Kidney tubule cell (primary cell): Measurements from ENCODE around the gene MICAL1.

Source experiments
- DNase-seq: peaks from one replicate; pipeline ENCODE4 v3.0.0-alpha.2; 2018; ENCODE audit warnings: low spot score

MICAL1 gene

GRCh38 chr6:109454496-109455436 is 806 bp downstream of the MICAL1 start:
- DNase-seq = no peak

- no peak for DNase-seq
Measured at GRCh38 chr6:109453594-109454495, 1.7 kb downstream of the MICAL1 start.

- no peak for DNase-seq
Measured at GRCh38 chr6:109453156-109453555, 2.4 kb downstream of the MICAL1 start.

GRCh38 chr6:109452181-109452580 is 3.4 kb downstream of the MICAL1 start:
- DNase-seq = no peak

GRCh38 chr6:109451376-109451775 is 4.2 kb downstream of the MICAL1 start:
- no peak for DNase-seq

GRCh38 chr6:109450801-109451200 is 4.8 kb downstream of the MICAL1 start:
- no peak for DNase-seq

GRCh38 chr6:109449795-109450673 is 5.5 kb downstream of the MICAL1 start:
- no peak for DNase-seq

GRCh38 chr6:109449064-109449794 is 6.3 kb downstream of the MICAL1 start:
- DNase-seq = no peak

- DNase-seq = no peak
Measured at GRCh38 chr6:109448615-109449014, 7.0 kb downstream of the MICAL1 start.

- DNase-seq = peak; percentile 14
Measured at GRCh38 chr6:109447878-109448555, 7.6 kb downstream of the MICAL1 start.

- no peak for DNase-seq
Measured at GRCh38 chr6:109447087-109447486, 8.5 kb downstream of the MICAL1 start.

GRCh38 chr6:109446541-109446940 is 9.0 kb downstream of the MICAL1 start:
- DNase-seq = no peak

- no peak for DNase-seq
Measured at GRCh38 chr6:109446072-109446471, 9.5 kb downstream of the MICAL1 start.

GRCh38 chr6:109445382-109445781 is 10.2 kb downstream of the MICAL1 start:
- DNase-seq = no peak

- DNase-seq = no peak
Measured at GRCh38 chr6:109443425-109443950, 12.1 kb downstream of the MICAL1 start.

GRCh38 chr6:109442393-109442924 is 13.1 kb downstream of the MICAL1 start:
- DNase-seq = no peak

GRCh38 chr6:109441069-109441816 is 14.3 kb downstream of the MICAL1 start:
- peak; percentile 73 for DNase-seq

GRCh38 chr6:109440331-109441068 is 15.1 kb downstream of the MICAL1 start, which contains the start of the genes PPIL6 and SMPD2:
Gene PPIL6 (minus strand): TSS chr6:109440628. CDS start chr6:109440590, 38 bp downstream.
Gene SMPD2 (plus strand): TSS chr6:109440724. CDS start chr6:109441122, 398 bp downstream.
- DNase-seq = peak; percentile 91
